Measurements from ENCODE around the gene MOAP1.

The MOAP1 gene

GRCh38 chr14:93228550-93228949 is 43.9 kb upstream of the MOAP1 start:
- no peak for DNase-seq (ENCODE audit: low read depth)
- TF ChIP-seq MAX (IDR thresholded peaks at IDR 0.05; ENCODE audit: low read depth, low read length): no peak
- no peak for TF ChIP-seq CTCF (IDR thresholded peaks at IDR 0.05; ENCODE audit: low read depth, low read length)
- TF ChIP-seq MYC (IDR thresholded peaks at IDR 0.05; ENCODE audit: low read depth, low read length): no peak
- TF ChIP-seq POLR2A (IDR thresholded peaks at IDR 0.05; ENCODE audit: extremely low read depth, insufficient read length): no peak
- H3K4me3 ChIP-seq (ENCODE audit: low read depth, low read length): no peak overlapping the region

GRCh38 chr14:93223565-93223964 is 38.9 kb upstream of the MOAP1 start:
- no peak for DNase-seq (ENCODE audit: low read depth)
- H3K4me3 ChIP-seq (ENCODE audit: low read depth, low read length): no peak overlapping the region
- TF ChIP-seq MAX (IDR thresholded peaks at IDR 0.05; ENCODE audit: low read depth, low read length) (no peak), CTCF (IDR thresholded peaks at IDR 0.05; ENCODE audit: low read depth, low read length) (no peak), MYC (IDR thresholded peaks at IDR 0.05; ENCODE audit: low read depth, low read length) (no peak), POLR2A (IDR thresholded peaks at IDR 0.05; ENCODE audit: extremely low read depth, insufficient read length) (no peak)

GRCh38 chr14:93220509-93220908 is 35.8 kb upstream of the MOAP1 start:
- TF ChIP-seq POLR2A (IDR thresholded peaks at IDR 0.05; ENCODE audit: extremely low read depth, insufficient read length) (no peak), MYC (IDR thresholded peaks at IDR 0.05; ENCODE audit: low read depth, low read length) (no peak), MAX (IDR thresholded peaks at IDR 0.05; ENCODE audit: low read depth, low read length) (no peak)
- no peak for DNase-seq (ENCODE audit: low read depth)
- H3K4me3 ChIP-seq (ENCODE audit: low read depth, low read length): no peak overlapping the region

GRCh38 chr14:93219103-93219726 is 34.5 kb upstream of the MOAP1 start:
- DNase-seq (ENCODE audit: low read depth): peak; percentile 73
- no peak overlapping the region for H3K4me3 ChIP-seq (ENCODE audit: low read depth, low read length)
- TF ChIP-seq MAX (IDR thresholded peaks at IDR 0.05; ENCODE audit: low read depth, low read length) (no peak), CTCF (IDR thresholded peaks at IDR 0.05; ENCODE audit: low read depth, low read length) (peak; percentile 70), POLR2A (IDR thresholded peaks at IDR 0.05; ENCODE audit: extremely low read depth, insufficient read length) (no peak)

- no peak overlapping the region for H3K4me3 ChIP-seq (ENCODE audit: low read depth, low read length)
- no peak for DNase-seq (ENCODE audit: low read depth)
- no peak for TF ChIP-seq POLR2A (IDR thresholded peaks at IDR 0.05; ENCODE audit: extremely low read depth, insufficient read length)
- no peak for TF ChIP-seq MYC (IDR thresholded peaks at IDR 0.05; ENCODE audit: low read depth, low read length)
- no peak for TF ChIP-seq CTCF (IDR thresholded peaks at IDR 0.05; ENCODE audit: low read depth, low read length)
- TF ChIP-seq MAX (IDR thresholded peaks at IDR 0.05; ENCODE audit: low read depth, low read length): no peak
These were observed 29.9 kb upstream of the MOAP1 start for GRCh38 chr14:93214598-93214997.

- TF ChIP-seq MYC (IDR thresholded peaks at IDR 0.05; ENCODE audit: low read depth, low read length): no peak
- no peak for TF ChIP-seq POLR2A (IDR thresholded peaks at IDR 0.05; ENCODE audit: extremely low read depth, insufficient read length)
- no peak for TF ChIP-seq CTCF (IDR thresholded peaks at IDR 0.05; ENCODE audit: low read depth, low read length)
- no peak for TF ChIP-seq MAX (IDR thresholded peaks at IDR 0.05; ENCODE audit: low read depth, low read length)
- no peak overlapping the region for H3K4me3 ChIP-seq (ENCODE audit: low read depth, low read length)
- no peak for DNase-seq (ENCODE audit: low read depth)
These were observed 27.7 kb upstream of the MOAP1 start for GRCh38 chr14:93212432-93212831.

Data from NB4 (cell line).